Fibroblast of skin of right quadriceps (primary cell): ENCODE data around the gene IGSF3.
"Not testable (repeated sequence)": the region's sequence is repeated elsewhere in the genome, so short reads cannot be mapped to it uniquely, and the experiment has no call there.

Source experiments
- DNase-seq: peaks from one replicate; pipeline ENCODE4 v3.0.0-alpha.2; 2013

IGSF3 gene

DNA sequence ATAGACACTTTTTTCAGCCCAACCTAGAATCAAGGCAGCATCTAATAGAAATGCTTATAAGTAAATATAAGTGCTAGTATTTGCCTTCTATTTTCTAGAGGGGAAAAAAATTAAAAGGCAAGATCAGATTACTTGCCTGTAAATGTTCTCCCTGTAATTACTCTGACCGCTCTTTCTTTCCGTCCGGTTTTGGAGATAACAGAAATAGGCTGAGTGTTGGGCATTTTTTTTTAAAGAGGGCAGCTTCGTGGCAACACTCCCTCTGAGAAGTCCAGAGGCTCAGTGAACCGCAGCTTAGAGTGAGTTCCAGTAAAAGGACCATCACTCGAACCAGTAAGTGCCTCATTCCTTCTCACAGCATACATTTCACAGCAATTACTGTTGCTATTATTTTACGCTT is 40.6 kb downstream of the IGSF3 start:
- DNase-seq = not testable (repeated sequence)

- DNase-seq = not testable (repeated sequence)
Measured at GRCh38 chr1:116625155-116625554, 42.4 kb downstream of the IGSF3 start.

DNA sequence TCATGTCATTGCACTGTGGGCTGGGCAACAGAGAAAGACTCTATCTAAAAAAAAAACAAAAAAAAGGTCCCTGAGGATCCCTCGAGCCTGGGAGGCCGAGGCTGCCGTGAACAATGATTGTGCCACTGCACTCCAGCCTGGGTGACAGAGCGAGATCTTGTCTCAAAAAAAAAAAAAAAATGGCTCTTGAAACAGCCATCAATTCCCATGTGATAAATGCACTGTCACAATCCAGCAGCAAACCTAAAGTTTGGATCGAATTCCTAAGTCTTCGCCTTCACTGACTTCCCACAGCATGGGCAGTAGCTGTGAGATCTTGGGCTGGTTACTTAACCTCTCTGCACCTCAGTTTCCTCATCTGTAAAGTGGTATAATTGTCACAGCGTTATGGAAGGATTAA is 43.5 kb downstream of the IGSF3 start:
- no peak for DNase-seq

DNA sequence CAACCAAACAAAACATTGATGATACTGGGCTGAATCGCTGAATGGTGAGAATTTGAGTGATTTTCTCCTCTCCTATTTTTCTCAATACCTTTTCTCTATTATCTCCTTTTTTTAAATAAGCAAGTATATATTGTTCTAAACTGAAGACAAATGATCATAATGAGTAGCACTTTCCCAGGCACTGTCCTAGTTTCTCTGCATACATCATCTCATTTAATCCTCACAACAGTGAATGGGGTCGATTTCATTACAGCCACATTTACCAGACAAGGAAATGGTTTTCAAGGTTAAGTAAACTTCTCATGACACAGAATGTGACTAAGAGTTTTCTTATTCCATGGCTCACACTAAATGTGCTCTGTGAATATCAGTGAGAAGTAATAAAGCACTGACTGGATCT is 45.0 kb downstream of the IGSF3 start:
- DNase-seq = not testable (repeated sequence)

DNA sequence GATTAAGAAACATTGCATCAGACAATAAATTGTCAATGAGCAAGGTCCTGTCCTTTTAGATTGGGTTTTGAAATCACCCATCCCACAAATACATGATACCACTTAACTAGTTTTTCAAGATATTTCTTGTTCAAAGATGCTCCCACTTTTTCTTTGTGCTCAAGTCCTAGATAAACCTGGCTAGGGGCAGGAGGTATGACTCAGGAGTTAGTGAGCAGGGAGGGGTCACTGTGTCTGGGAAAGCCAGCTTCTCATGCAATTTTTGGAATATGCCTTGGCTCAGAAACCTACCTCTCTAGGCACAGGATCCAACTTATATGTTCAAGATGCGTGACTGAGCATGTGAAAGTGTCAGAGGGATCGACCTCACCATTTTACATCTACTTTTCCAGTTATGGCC is 45.8 kb downstream of the IGSF3 start:
- DNase-seq = peak; percentile 15

- not testable (repeated sequence) for DNase-seq
Measured at GRCh38 chr1:116620392-116620791, 47.1 kb downstream of the IGSF3 start.

DNA sequence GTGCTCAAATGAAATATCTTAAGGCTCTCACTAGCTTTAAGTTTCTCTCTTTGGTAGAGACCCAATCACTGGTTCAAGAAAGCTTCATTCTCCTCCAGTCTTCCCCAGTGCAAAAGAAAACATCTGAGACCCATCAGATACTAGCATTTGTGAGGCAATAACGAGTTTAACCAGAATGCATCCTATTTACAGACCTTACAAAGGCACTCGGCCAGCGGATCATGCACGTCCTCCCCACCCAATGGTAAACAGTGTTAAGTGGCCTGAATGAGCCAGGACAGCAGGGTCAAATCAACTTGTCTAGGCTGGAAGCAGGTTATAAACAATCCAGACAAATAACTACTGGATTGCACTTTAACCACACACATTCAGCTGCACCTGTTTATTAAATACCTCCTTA is 48.4 kb downstream of the IGSF3 start:
- not testable (repeated sequence) for DNase-seq

GRCh38 chr1:116617808-116618207 is 49.7 kb downstream of the IGSF3 start:
- not testable (repeated sequence) for DNase-seq

- DNase-seq = not testable (repeated sequence)
Measured at GRCh38 chr1:116613825-116614224, 53.7 kb downstream of the IGSF3 start.

DNA sequence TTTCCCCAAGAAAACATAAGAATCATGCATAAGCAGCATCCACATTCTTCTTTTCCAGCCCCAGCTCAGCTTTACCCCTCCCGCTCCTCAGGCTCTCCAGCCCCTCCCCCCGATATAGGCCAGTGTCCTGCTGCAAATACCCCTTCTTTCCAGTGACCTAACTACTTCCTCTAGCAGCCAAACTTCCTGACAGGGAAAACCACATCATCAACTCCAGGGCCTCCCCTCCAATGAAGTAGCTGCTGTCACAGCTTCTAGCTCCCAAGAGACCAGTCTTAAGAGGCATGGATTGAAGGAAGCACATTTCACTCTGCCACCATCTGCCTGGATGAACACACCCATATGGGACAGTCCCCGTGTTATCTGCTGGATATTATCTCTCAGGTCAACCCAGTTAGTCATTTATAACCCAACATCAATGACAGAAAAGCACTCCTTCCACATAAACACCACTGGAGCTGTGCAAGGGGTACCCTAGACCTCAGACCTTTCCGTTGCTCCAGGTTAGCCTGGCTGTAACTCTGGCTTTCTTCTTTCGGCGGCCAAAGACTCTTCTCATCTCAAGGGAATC is 57.6 kb downstream of the IGSF3 start:
- DNase-seq = not testable (repeated sequence)

DNA sequence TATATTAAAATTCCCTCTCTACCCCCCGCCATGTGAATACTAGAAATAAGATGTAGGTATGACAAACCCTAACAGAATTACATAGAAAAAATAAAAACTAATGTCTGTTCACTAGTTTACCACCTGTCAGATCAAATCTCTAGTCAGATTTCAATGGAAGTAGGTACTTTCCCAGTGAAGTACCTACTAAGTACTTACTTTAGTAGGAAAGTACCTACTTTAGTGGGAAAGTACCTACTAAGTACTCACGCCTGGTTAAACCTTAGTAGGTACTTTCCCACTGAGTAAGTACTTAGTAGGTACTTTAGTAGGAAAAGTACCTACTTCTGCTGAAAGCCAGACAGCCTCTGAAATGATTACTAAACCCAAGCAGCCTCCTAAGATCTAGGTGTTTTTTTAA is 58.7 kb downstream of the IGSF3 start:
- DNase-seq = not testable (repeated sequence)

GRCh38 chr1:116608151-116608550 is 59.4 kb downstream of the IGSF3 start:
- DNase-seq = not testable (repeated sequence)

GRCh38 chr1:116607463-116607862 is 60.1 kb downstream of the IGSF3 start:
- DNase-seq = not testable (repeated sequence)

GRCh38 chr1:116606067-116606466 is 61.5 kb downstream of the IGSF3 start:
- peak; percentile 13 for DNase-seq

- no peak for DNase-seq
Measured at GRCh38 chr1:116605315-116605714, 62.2 kb downstream of the IGSF3 start.

- not testable (repeated sequence) for DNase-seq
Measured at GRCh38 chr1:116604408-116604807, 63.1 kb downstream of the IGSF3 start.

DNA sequence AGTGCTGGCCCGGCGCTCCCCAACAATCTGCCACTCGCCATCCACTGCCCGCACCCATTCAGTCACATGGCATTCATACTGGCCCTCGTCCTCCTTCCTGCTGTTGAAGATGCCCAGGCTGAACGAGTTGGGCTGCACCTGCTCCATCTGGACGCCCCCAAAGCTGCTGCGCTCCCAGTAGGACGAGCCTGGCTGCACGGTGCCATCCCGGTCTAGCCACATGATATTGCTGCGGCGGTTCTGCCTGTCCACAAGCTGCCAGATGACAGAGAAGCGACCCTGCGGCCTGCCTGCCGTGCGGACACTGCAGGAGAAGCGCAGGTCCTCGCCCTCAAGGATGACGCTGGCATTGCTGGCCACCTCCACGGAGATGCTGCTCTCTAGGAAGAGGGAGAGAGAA is 63.9 kb downstream of the IGSF3 start:
- DNase-seq = not testable (repeated sequence)

GRCh38 chr1:116599369-116599768 is 68.2 kb downstream of the IGSF3 start:
- not testable (repeated sequence) for DNase-seq

- not testable (repeated sequence) for DNase-seq
Measured at GRCh38 chr1:116598420-116599036, 69.0 kb downstream of the IGSF3 start.

- not testable (repeated sequence) for DNase-seq
Measured at GRCh38 chr1:116597388-116597787, 70.1 kb downstream of the IGSF3 start.

DNA sequence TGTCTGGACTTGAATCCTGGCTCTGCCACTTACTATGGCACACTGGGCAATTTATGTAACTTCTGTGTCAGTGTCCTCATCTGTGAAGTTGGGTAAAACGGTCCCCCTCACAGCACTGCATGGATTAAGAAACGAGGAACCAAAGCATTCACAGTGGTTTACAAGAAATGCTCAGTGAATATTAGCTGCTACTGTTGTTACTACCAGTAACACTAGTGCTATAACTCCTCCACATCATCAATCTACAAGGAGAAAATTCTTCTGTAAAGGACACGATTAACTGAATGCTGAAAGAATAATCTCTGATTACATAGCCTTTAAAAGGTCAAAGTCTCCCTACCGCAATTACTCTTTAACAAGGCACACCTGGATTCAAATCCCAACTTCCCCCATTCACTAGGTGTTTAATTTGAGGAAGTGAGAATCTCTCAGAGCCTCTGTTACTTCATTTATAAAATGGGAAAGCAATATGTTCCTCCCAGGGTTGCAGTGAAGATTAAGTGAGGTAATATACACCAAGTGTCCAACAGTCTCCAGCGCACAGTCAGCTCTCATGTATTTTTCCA is 70.7 kb downstream of the IGSF3 start:
- not testable (repeated sequence) for DNase-seq

- not testable (repeated sequence) for DNase-seq
Measured at GRCh38 chr1:116595946-116596741, 71.4 kb downstream of the IGSF3 start.

DNA sequence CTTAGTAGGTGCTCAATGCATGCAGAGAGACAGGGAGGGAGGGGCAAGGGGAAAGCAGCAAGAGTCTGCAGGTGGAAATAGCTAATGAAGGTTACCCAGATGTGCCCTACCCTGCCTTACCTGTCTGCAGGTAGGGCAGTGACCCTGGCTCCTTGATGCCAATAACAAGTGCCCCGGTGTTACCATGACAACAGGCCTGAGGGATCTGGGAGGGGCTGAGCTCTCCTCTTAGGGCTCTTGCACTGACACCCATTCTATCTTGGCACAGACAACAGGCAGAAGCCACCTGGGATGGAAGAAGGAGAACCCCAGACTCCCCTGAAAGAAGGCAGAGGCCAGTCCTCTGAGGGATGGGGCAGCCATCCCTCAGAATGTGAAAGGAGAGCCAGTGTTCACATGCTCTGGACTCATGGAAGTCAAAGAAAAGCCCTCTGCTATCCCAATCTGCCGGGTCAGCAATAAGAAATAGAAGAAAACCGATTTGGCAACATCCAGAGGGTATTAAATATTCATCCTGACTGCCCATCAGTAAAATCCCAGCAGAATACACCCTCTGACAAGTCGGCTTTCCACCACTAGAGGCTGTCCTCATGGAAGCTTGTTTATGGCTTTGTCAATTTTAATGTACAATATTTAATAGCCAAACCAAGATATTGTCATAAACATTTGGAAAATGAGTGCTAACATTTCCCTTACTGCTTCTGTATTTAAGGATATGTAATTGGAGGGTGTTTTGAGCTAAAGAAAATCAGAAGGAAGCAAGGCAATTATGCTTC is 72.3 kb downstream of the IGSF3 start:
- DNase-seq = not testable (repeated sequence)
